Ishikawa (cell line): ENCODE data around the gene FGD5.

ENCODE experiments used
- CEBPB ChIP-seq: IDR thresholded peaks from 2 replicates; pipeline ENCODE4 v1.6.1; 2012
- CREB1 ChIP-seq: IDR thresholded peaks from 2 replicates; pipeline ENCODE4 v1.6.1; 2012; ENCODE audit warnings: low read depth
- EGR1 ChIP-seq: IDR thresholded peaks from 2 replicates; pipeline ENCODE4 v1.6.1; 2012
- EP300 ChIP-seq: IDR thresholded peaks from 2 replicates; pipeline ENCODE4 v1.6.1; 2012; ENCODE audit warnings: borderline replicate concordance
- NFIC ChIP-seq: IDR thresholded peaks from 2 replicates; pipeline ENCODE4 v1.6.1; 2012
- RAD21 ChIP-seq: IDR thresholded peaks from 2 replicates; pipeline ENCODE4 v1.6.1; 2012; ENCODE audit warnings: low read depth
- REST ChIP-seq: IDR thresholded peaks from 2 replicates; pipeline ENCODE4 v1.6.1; 2012; ENCODE audit warnings: low read depth, mild to moderate bottlenecking
- TAF1 ChIP-seq: IDR thresholded peaks from 2 replicates; pipeline ENCODE4 v1.6.1; 2012; ENCODE audit warnings: low read depth, mild to moderate bottlenecking
- TCF12 ChIP-seq: IDR thresholded peaks from 2 replicates; pipeline ENCODE4 v1.6.1; 2012; ENCODE audit warnings: low read depth
- TEAD4 ChIP-seq: IDR thresholded peaks from 2 replicates; pipeline ENCODE4 v1.6.1; 2012
- YY1 ChIP-seq: IDR thresholded peaks from 2 replicates; pipeline ENCODE4 v1.6.1; 2012; ENCODE audit warnings: low read depth
- ZBTB7A ChIP-seq: IDR thresholded peaks from 2 replicates; pipeline ENCODE4 v1.6.1; 2012; ENCODE audit warnings: low read depth
- TF ChIP-seq, protein P1 (sequence below): IDR thresholded peaks from 2 replicates; pipeline ENCODE4 v1.6.1; 2012
- TF ChIP-seq, protein P2 (sequence below): IDR thresholded peaks from 2 replicates; pipeline ENCODE4 v1.6.1; 2012

DNA sequence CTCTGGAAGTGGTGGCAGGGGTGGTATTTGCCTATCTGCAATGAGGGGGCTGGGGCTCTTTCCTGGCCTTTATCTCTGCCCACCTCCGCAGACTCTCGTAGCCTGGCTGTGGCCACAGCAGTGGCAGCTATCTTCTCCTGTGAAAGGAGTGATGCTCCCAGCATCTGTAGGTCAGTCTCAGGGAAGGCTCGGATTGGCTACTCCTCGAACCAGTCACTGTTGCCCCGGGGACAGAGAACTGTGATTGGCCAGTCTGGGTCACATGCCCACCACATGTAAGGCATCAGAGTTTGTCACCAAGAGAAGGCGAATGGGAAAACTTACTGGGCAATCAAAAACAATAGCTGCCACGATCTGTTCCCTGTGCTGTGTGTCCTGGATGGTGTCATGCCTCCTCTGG is 30.1 kb upstream of the FGD5 start:
- no peak for TF ChIP-seq YY1
- no peak for TF ChIP-seq RAD21
- TF ChIP-seq REST: no peak
- TF ChIP-seq EGR1: no peak
- no peak for TF ChIP-seq TCF12
- TF ChIP-seq TAF1: no peak
- TF ChIP-seq, protein P1, sequence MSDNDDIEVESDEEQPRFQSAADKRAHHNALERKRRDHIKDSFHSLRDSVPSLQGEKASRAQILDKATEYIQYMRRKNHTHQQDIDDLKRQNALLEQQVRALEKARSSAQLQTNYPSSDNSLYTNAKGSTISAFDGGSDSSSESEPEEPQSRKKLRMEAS: no peak
- TF ChIP-seq EP300: no peak
- no peak for TF ChIP-seq ZBTB7A
- no peak for TF ChIP-seq CREB1
- TF ChIP-seq CEBPB: no peak
- TF ChIP-seq, protein P2, sequence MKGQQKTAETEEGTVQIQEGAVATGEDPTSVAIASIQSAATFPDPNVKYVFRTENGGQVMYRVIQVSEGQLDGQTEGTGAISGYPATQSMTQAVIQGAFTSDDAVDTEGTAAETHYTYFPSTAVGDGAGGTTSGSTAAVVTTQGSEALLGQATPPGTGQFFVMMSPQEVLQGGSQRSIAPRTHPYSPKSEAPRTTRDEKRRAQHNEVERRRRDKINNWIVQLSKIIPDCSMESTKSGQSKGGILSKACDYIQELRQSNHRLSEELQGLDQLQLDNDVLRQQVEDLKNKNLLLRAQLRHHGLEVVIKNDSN: peak; percentile 83
- TF ChIP-seq TEAD4: no peak
- TF ChIP-seq NFIC: no peak
